ENCODE results near the gene HOXB6. TPM values are rescaled to one million over a fixed set of nuclear protein-coding genes. Genes with fewer than 3 reads are reported as not detected.

The HOXB6 gene
- total RNA-seq, 4 donors from 2014 or later = 0.88 to 18.2 (median 7.3) TPM; not detected in 1

GRCh38 chr17:48637323-48638260 is 32.8 kb upstream of the HOXB6 start:
- H3K27me3 ChIP-seq = peaks cover 18 to 70% of the 10 kb centered on the region in 2 donors
- no peak for TF ChIP-seq CTCF (IDR thresholded peaks at IDR 0.05)
- TF ChIP-seq POLR2A (IDR thresholded peaks at IDR 0.05) = no peak
- no peaks in the 10 kb centered on the region for H3K9me3 ChIP-seq
- no peak overlapping the region for H3K4me3 ChIP-seq
- no peak for DNase-seq
- no peak overlapping the region for H3K27ac ChIP-seq
- intact Hi-C loops (cut with DNase I; ENCODE audit: low total_unique reads) = no loop called here
- no peaks in the 10 kb centered on the region for H3K36me3 ChIP-seq
- H3K4me1 ChIP-seq = no peaks in the 10 kb centered on the region

DNA sequence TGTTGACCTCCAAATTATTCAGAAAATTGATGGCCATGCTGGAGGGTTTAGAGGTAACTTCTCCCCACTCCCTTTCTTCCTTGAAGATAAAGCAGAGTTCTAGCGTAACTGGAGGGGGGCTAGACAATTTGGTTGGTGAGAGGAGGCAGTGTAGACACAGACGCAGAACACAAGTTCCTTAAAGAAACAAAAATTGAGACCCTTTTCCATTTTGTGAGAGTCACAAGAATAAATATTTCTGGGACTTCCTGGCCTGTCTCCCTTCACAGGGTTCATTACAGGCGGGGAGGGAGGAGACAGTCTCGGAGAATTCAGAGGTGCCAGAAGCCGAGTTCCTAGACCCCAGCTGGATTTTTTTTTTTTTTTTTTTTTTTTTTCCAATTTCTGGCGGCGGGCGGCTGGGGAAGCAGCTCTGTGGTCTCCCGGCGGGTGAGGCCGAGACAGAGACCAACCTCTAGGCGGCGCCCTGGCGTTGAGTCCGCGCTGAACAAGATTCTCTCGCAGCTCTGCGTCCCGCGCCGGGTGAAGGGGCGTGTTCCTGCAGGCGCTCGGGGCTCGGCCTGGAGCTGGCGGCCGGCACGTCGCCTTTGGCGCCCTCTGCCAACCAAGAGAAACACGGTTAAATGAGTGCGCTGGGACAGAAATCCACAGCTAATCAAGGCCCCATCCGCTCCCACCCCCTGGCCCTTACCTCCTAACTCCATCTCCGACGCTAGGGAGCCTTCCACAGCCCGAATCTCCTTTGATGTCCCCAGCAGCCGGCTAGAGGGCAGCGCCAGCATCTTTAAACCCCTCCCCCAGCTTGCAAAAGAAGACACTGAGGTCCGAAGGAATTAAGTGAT is 31.6 kb upstream of the HOXB6 start:
- H3K27me3 ChIP-seq = peaks cover 14 to 62% of the 10 kb centered on the region in 2 donors

DNA sequence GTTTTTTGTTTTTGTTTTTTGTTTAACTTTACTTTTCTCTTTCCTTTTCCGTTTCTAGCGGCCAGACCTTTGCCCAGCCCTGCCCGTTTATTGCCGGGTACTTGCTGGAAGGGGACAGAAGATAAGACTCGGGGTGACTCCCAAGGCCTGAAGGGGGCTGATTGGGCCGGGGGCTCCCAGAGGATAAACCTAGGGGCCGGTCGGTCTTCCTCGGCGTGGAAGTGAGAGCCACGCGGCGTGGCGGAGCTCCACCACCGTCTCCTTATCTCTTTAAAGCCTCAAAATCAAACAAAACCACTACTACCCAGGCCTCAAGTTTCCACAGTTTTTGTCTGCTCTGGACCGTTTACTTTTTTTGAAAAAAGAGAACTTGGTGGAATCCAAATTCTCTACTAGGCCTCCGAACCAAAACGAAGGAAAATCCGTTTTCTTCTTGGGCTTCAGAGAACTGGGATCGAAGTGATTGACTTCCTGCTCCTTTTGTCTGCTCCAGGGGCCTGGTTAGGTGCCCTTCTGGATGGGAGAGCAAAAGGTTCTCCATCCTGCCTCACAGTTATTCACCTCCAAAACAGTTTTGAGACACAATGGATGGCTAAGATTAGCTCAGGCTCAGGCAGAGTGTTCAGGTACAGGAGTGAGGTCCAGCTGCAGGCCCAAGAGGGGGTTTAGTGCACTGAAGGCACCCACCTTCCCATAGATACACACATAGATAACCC is 29.9 kb upstream of the HOXB6 start:
- TF ChIP-seq POLR2A (IDR thresholded peaks at IDR 0.05) (no peak), CTCF (IDR thresholded peaks at IDR 0.05) (no peak)
- no peak for DNase-seq
- peaks cover 14 to 70% of the 10 kb centered on the region in 2 donors for H3K27me3 ChIP-seq
- intact Hi-C loops (cut with DNase I; ENCODE audit: low total_unique reads) = no loop called here
- H3K4me1 ChIP-seq = no peaks in the 10 kb centered on the region
- H3K36me3 ChIP-seq = no peaks in the 10 kb centered on the region
- no peaks in the 10 kb centered on the region for H3K9me3 ChIP-seq
- H3K27ac ChIP-seq = no peak overlapping the region
- H3K4me3 ChIP-seq = no peak overlapping the region

More for the DNA sequence above, 31.6 kb upstream of the HOXB6 start:
- peak; percentile 44 to 46 for DNase-seq
- intact Hi-C loops (cut with DNase I; ENCODE audit: low total_unique reads) = no loop called here
- H3K4me3 ChIP-seq = no peak overlapping the region
- no peaks in the 10 kb centered on the region for H3K4me1 ChIP-seq
- TF ChIP-seq CTCF (IDR thresholded peaks at IDR 0.05) (peak in 2 of 4 experiments; percentile 31 to 41), POLR2A (IDR thresholded peaks at IDR 0.05) (no peak)
- no peaks in the 10 kb centered on the region for H3K36me3 ChIP-seq
- no peak overlapping the region for H3K27ac ChIP-seq
- no peaks in the 10 kb centered on the region for H3K9me3 ChIP-seq

- TF ChIP-seq CTCF (IDR thresholded peaks at IDR 0.05) = no peak
- no peak for TF ChIP-seq POLR2A (IDR thresholded peaks at IDR 0.05)
- H3K27me3 ChIP-seq = peaks cover 14 to 76% of the 10 kb centered on the region in 2 donors
Measured at GRCh38 chr17:48633266-48633677, 28.5 kb upstream of the HOXB6 start.

More at GRCh38 chr17:48633266-48633677, 28.5 kb upstream of the HOXB6 start:
- H3K9me3 ChIP-seq = no peaks in the 10 kb centered on the region
- intact Hi-C loops (cut with DNase I; ENCODE audit: low total_unique reads) = no loop called here
- H3K27ac ChIP-seq = no peak overlapping the region
- no peaks in the 10 kb centered on the region for H3K4me1 ChIP-seq
- no peak overlapping the region for H3K4me3 ChIP-seq
- DNase-seq = no peak
- H3K36me3 ChIP-seq = no peaks in the 10 kb centered on the region

All from uterus (tissue), 4 donors.